Activated effector memory CD4-positive, alpha-beta T cell treated with Interleukin-2 at 50 U/mL for 16 hours (primary cell): ENCODE results near the gene VPS51.
A peak's percentile ranks its signal among the peaks of the same experiment; 100 is the strongest.
"Not testable (repeated sequence)": the region's sequence is repeated elsewhere in the genome, so short reads cannot be mapped to it uniquely, and the experiment has no call there.

ENCODE experiments used
- DNase-seq: peaks from one replicate; pipeline ENCODE4 v3.0.0-alpha.2; 2020

VPS51 gene

GRCh38 chr11:65108469-65109123 is 12.6 kb downstream of the VPS51 start:
- no peak for DNase-seq

- no peak for DNase-seq
Measured at GRCh38 chr11:65109231-65110198, 13.5 kb downstream of the VPS51 start.

GRCh38 chr11:65110354-65110861 is 14.4 kb downstream of the VPS51 start:
- peak; percentile 90 for DNase-seq

- no peak for DNase-seq
Measured at GRCh38 chr11:65111159-65111743, 15.2 kb downstream of the VPS51 start.

GRCh38 chr11:65111744-65112545 is 15.9 kb downstream of the VPS51 start, which contains the start of gene TM7SF2:
Gene TM7SF2 (plus strand): TSS chr11:65111872. CDS start chr11:65112016, 144 bp downstream.
- DNase-seq = peak; percentile 91

GRCh38 chr11:65112546-65113360 is 16.7 kb downstream of the VPS51 start:
- DNase-seq = peak; percentile 67

GRCh38 chr11:65113361-65113756 is 17.3 kb downstream of the VPS51 start:
- DNase-seq = no peak

GRCh38 chr11:65113839-65114238 is 17.8 kb downstream of the VPS51 start:
- no peak for DNase-seq

GRCh38 chr11:65114538-65115171 is 18.6 kb downstream of the VPS51 start:
- DNase-seq = no peak

GRCh38 chr11:65115361-65116082 is 19.5 kb downstream of the VPS51 start:
- no peak for DNase-seq

GRCh38 chr11:65116370-65117205 is 20.6 kb downstream of the VPS51 start:
- peak; percentile 54 for DNase-seq

- DNase-seq = peak; percentile 100
Measured at GRCh38 chr11:65117206-65118096, 21.4 kb downstream of the VPS51 start, which contains the start of gene ZNHIT2. Gene ZNHIT2 (minus strand): TSS chr11:65117701. CDS start chr11:65117653, 48 bp downstream.

- no peak for DNase-seq
Measured at GRCh38 chr11:65118097-65118837, 22.3 kb downstream of the VPS51 start.

- not testable (repeated sequence) for DNase-seq
Measured at GRCh38 chr11:65118891-65119669, 23.1 kb downstream of the VPS51 start.

- DNase-seq = no peak
Measured at GRCh38 chr11:65119670-65119995, 23.6 kb downstream of the VPS51 start.

GRCh38 chr11:65120831-65121230 is 24.8 kb downstream of the VPS51 start:
- no peak for DNase-seq

- DNase-seq = no peak
Measured at GRCh38 chr11:65121447-65121864, 25.4 kb downstream of the VPS51 start.
